Endothelial cell of umbilical vein (primary cell): ENCODE measurements around the gene ADAM8. TPM values are rescaled to one million over a fixed set of nuclear protein-coding genes. Genes with fewer than 3 reads are reported as not detected.

Experiments used
- BruUV-seq: library from RNA; stranded (reverse); fragments of 400-500 nt; replicated peaks from 2 replicates; lab custom pipeline; 2021; lab: Mats Ljungman, UMichigan
- CTCF ChIA-PET: fragments of 300-600, 350-600 bp; sonication (Branson Sonifier 250); formaldehyde crosslinking; loops from one replicate; lab custom pipeline; 2021; ENCODE audit warnings: antibody characterized with exemption, inconsistent platforms; lab: Charles Lee
- POLR2A ChIA-PET: fragments of 300-600, 350-600 bp; sonication (Branson Sonifier 250); formaldehyde crosslinking; loops from one replicate; lab custom pipeline; 2021; ENCODE audit warnings: antibody characterized with exemption, inconsistent platforms; lab: Charles Lee
- DNase-seq: peaks from one replicate; pipeline ENCODE4 v3.0.0-alpha.2; 2011; ENCODE audit warnings: low read depth, low spot score
- FAIRE-seq: peaks from 2 replicates; lab custom pipeline; 2011; peaks lifted over from hg19 to GRCh38; lab: Jason Lieb, UNC
- H2AFZ ChIP-seq: 2 replicates; pipeline ENCODE4 v1.6.0; 2012; ENCODE audit warnings: low read depth, low read length, control low read depth, inconsistent platforms
- H3K27ac ChIP-seq: 2 replicates; pipeline ENCODE4 v1.5.1; 2011; ENCODE audit warnings: low read depth, mild to moderate bottlenecking, control low read depth, low read length, moderate library complexity; ENCODE audit not compliant: insufficient read depth
- H3K27me3 ChIP-seq, 2 experiments: 2 replicates each; pipeline versions ENCODE4 v1.6.0 to v1.6.1; 2011; ENCODE audit warnings: low read length in 2 of 2, mixed read lengths in 1 of 2; ENCODE audit not compliant: control insufficient read depth in 2 of 2, insufficient read depth in 2 of 2
- H3K36me3 ChIP-seq, 2 experiments: 2 replicates in 1 of 2; 3 replicates in 1 of 2; pipeline ENCODE4 v1.5.1; 2011; ENCODE audit warnings: low read length in 2 of 2, mild to moderate bottlenecking in 1 of 2, moderate library complexity in 1 of 2; ENCODE audit not compliant: control insufficient read depth in 2 of 2, insufficient read depth in 2 of 2; ENCODE audit errors: extremely low read depth in 1 of 2
- H3K4me1 ChIP-seq: 3 replicates; pipeline ENCODE4 v1.5.1; 2011; ENCODE audit warnings: mild to moderate bottlenecking, low read length; ENCODE audit not compliant: control insufficient read depth, insufficient read depth; ENCODE audit errors: extremely low read depth
- H3K4me2 ChIP-seq: 2 replicates; pipeline ENCODE4 v1.6.1; 2011; ENCODE audit warnings: low read length, control low read depth, mixed read lengths; ENCODE audit not compliant: insufficient read depth
- H3K4me3 ChIP-seq, 3 experiments: fragments of 200-600 bp in 1 of 3; sonication (generic), shearing (Covaris generic) in 1 of 3; replicated peaks in 1 of 3; 2 replicates each; pipeline ENCODE4 v1.5.1; 2011 to 2016; ENCODE audit warnings: control low read depth in 3 of 3, low read length in 3 of 3, mild to moderate bottlenecking in 2 of 3, inconsistent platforms in 1 of 3, low read depth in 1 of 3, moderate library complexity in 1 of 3; ENCODE audit not compliant: insufficient read depth in 1 of 3
- H3K79me2 ChIP-seq: 2 replicates; pipeline ENCODE4 v1.6.0; 2012; ENCODE audit warnings: low read length, inconsistent platforms; ENCODE audit not compliant: control insufficient read depth, insufficient read depth
- H3K9ac ChIP-seq: replicated peaks from 2 replicates; pipeline ENCODE3; 2011; ENCODE audit warnings: low read length, control low read depth; ENCODE audit not compliant: insufficient read depth; ENCODE audit errors: extremely low read depth
- H3K9me1 ChIP-seq: replicated peaks from 3 replicates; pipeline ENCODE4 v1.6.0; 2011; ENCODE audit warnings: mild to moderate bottlenecking, low read length; ENCODE audit not compliant: control insufficient read depth, insufficient read depth; ENCODE audit errors: extremely low read depth
- H3K9me3 ChIP-seq: replicated peaks from 2 replicates; pipeline ENCODE4 v1.5.1; 2012; ENCODE audit warnings: low read length, inconsistent platforms; ENCODE audit not compliant: control insufficient read depth, insufficient read depth
- H4K20me1 ChIP-seq: replicated peaks from 2 replicates; pipeline ENCODE3; 2011; ENCODE audit warnings: mild to moderate bottlenecking, low read length; ENCODE audit not compliant: control insufficient read depth, insufficient read depth; ENCODE audit errors: extremely low read depth
- EZH2 ChIP-seq: IDR thresholded peaks from 2 replicates; pipeline ENCODE4 v1.6.1; 2012; ENCODE audit warnings: borderline replicate concordance, low read depth, mild to moderate bottlenecking, moderate library complexity, low read length, inconsistent platforms; ENCODE audit not compliant: severe bottlenecking
- FOS ChIP-seq: IDR thresholded peaks from 2 replicates; pipeline ENCODE4 v1.6.1; 2011; ENCODE audit warnings: mild to moderate bottlenecking, low read length, moderate library complexity, borderline replicate concordance; ENCODE audit not compliant: insufficient read depth
- GATA2 ChIP-seq: IDR thresholded peaks from 2 replicates; pipeline ENCODE4 v1.7.0; 2011; ENCODE audit warnings: low read depth, mild to moderate bottlenecking, moderate library complexity, mixed read lengths, low read length; ENCODE audit not compliant: insufficient read length, insufficient read depth
- JUN ChIP-seq: IDR thresholded peaks from 2 replicates; pipeline ENCODE4 v1.6.1; 2011; ENCODE audit warnings: borderline replicate concordance, low read depth; ENCODE audit not compliant: insufficient read length, insufficient read depth
- MAX ChIP-seq: IDR thresholded peaks from 2 replicates; pipeline ENCODE4 v1.6.1; 2011; ENCODE audit not compliant: insufficient read depth, insufficient read length
- MYC ChIP-seq: IDR thresholded peaks from one replicate; pipeline ENCODE4 v1.6.1; 2011; ENCODE audit warnings: mild to moderate bottlenecking, low read depth, low read length
- POLR2A ChIP-seq: IDR thresholded peaks from 2 replicates; pipeline ENCODE4 v1.6.1; 2012; ENCODE audit warnings: low read depth, mild to moderate bottlenecking, control low read depth, low read length
- POLR2AphosphoS5 ChIP-seq: IDR thresholded peaks from 2 replicates; pipeline ENCODE4 v1.6.1; 2012; ENCODE audit warnings: low read depth, mild to moderate bottlenecking, control low read depth, low read length, moderate library complexity; ENCODE audit not compliant: insufficient read depth
- dilution Hi-C: fragments of 300-500 bp; cut with MboI; formaldehyde crosslinking; loops from one replicate; pipeline ENCODE4 v1.15.0; 2019; ENCODE audit warnings: low sequenced_read_pairs; ENCODE audit not compliant: extremely low pct_ligation_motif_present
- intact Hi-C: fragments of 100-400 bp; cut with micrococcal nuclease; formaldehyde crosslinking; loops from one replicate; pipeline ENCODE4 v1.10.0; 2022
- polyA plus RNA-seq, 4 experiments: library from polyadenylated mRNA; depleted of rRNA in 3 of 4; stranded (reverse) in 3 of 4; unstranded in 1 of 4; fragments of >200 nt; gene quantifications; 2 replicates each; pipeline versions ENCODE4 v1.2.1 to v1.2.3, GENCODE V29; 2011 to 2012; ENCODE audit warnings: missing spikeins in 1 of 4
- total RNA-seq: library from RNA; stranded (reverse); gene quantifications from 2 replicates; pipeline ENCODE4 v1.2.3, GENCODE V29; 2021
- TF ChIP-seq, protein P1 (sequence below), 2 donors: IDR thresholded peaks; 1 replicate in 1 of 2; 2 replicates in 1 of 2; pipeline ENCODE4 v1.5.1; 2011; ENCODE audit warnings: low read length in 2 of 2, mild to moderate bottlenecking in 2 of 2, moderate library complexity in 2 of 2, control low read depth in 1 of 2, inconsistent platforms in 1 of 2, low read depth in 1 of 2; ENCODE audit not compliant: insufficient read depth in 1 of 2; ENCODE audit errors: extremely low read depth in 1 of 2

ADAM8 gene
- total and polyA plus RNA-seq, 2 donors (not counting 3 experiments of a cell fraction or from before 2014, with no cell fraction given) = 0.51 to 0.55 TPM

GRCh38 chr10:133275684-133276092 is 980 bp downstream of the ADAM8 start:
- Histone ChIP-seq H3K9me3 (no peaks in the 10 kb centered on the region), H3K4me1 (no peaks in the 10 kb centered on the region), H3K9me1 (no peaks in the 10 kb centered on the region), H3K9ac (no peak overlapping the region), H2AFZ (no peak overlapping the region), H3K36me3 (peaks cover 0 to 5% of the 10 kb centered on the region in 2 experiments), H4K20me1 (no peaks in the 10 kb centered on the region), H3K79me2 (no peaks in the 10 kb centered on the region), H3K4me2 (no peak overlapping the region), H3K27ac (no peak overlapping the region), H3K4me3 (no peak overlapping the region), H3K27me3 (peaks cover 5 to 10% of the 10 kb centered on the region in 2 experiments)
- BruUV-seq = no TSS peak
- ChIA-PET CTCF (interaction anchor here (1.2 to 1.3 kb wide), 2 partner anchors 12 to 17 kb away, joined by 3 read pairs; no protein-coding TSS in a partner anchor), POLR2A (no interaction called here)
- DNase-seq (no peak), FAIRE-seq (no peak)
- dilution Hi-C loops = no loop called here
- intact Hi-C loops = no loop called here
- no peak for TF ChIP-seq MYC
- TF ChIP-seq MAX = no peak
- TF ChIP-seq POLR2A = no peak
- no peak for TF ChIP-seq EZH2
- no peak for TF ChIP-seq JUN
- TF ChIP-seq, protein P1, sequence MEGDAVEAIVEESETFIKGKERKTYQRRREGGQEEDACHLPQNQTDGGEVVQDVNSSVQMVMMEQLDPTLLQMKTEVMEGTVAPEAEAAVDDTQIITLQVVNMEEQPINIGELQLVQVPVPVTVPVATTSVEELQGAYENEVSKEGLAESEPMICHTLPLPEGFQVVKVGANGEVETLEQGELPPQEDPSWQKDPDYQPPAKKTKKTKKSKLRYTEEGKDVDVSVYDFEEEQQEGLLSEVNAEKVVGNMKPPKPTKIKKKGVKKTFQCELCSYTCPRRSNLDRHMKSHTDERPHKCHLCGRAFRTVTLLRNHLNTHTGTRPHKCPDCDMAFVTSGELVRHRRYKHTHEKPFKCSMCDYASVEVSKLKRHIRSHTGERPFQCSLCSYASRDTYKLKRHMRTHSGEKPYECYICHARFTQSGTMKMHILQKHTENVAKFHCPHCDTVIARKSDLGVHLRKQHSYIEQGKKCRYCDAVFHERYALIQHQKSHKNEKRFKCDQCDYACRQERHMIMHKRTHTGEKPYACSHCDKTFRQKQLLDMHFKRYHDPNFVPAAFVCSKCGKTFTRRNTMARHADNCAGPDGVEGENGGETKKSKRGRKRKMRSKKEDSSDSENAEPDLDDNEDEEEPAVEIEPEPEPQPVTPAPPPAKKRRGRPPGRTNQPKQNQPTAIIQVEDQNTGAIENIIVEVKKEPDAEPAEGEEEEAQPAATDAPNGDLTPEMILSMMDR (IDR thresholded peaks at IDR 0.05; ENCODE audit: extremely low read depth in 1 of 2, insufficient read depth in 1 of 2, low read depth in 1 of 2, low read length in 2 of 2) = no peak
- no peak for TF ChIP-seq POLR2AphosphoS5
- TF ChIP-seq FOS = no peak
- no peak for TF ChIP-seq GATA2
